OCI-LY3 (cell line): Measurements from ENCODE around the gene POFUT1.

Source experiments
- CTCF ChIP-seq: fragments of 200-600, 300-600 bp; sonication (generic); IDR thresholded peaks from 2 replicates; pipeline ENCODE4 v1.5.1; 2014; ENCODE audit warnings: antibody characterized with exemption, low read length, low read depth
- EZH2phosphoT487 ChIP-seq: fragments of 200-600 bp; shearing (Covaris generic); IDR thresholded peaks from 2 replicates; pipeline ENCODE4 v1.6.1; 2018; ENCODE audit warnings: antibody characterized with exemption, mixed run types, low read depth

DNA sequence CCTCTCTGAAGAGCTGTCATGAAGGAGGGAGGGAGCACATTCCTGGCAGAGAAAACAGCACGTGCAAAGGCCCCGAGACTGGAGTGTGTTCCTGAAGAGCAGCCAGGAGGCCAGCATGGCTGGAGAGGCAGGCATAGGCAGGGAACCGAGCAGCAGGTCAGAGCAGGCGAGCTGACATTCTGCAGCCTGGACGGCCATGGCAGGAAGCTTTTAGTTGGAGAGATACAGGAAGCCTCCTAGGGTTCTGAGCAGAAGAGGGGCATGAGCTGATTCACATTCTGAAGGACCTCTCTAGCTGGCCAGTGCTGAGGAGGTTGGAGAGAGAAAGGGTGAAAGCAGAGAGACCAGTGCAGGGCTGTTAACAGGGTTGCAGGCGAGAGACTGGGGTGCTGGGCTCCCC lies 29.7 kb downstream of the POFUT1 start:
- no peak for TF ChIP-seq CTCF
- no peak for TF ChIP-seq EZH2phosphoT487
